IMR-90 (cell line): ENCODE results near the gene KCTD19. TPM values are rescaled to one million over a fixed set of nuclear protein-coding genes. Genes with fewer than 3 reads are reported as not detected.

Source experiments
- ATAC-seq: fragments of 200-7000 bp; cut with Tn5 transposase; 2 replicates; pipeline ENCODE4 v1.9.1; 2020; ENCODE audit warnings: low read depth, mild to moderate bottlenecking, moderate library complexity
- BruUV-seq: library from RNA; stranded (reverse); fragments of 400-500 nt; replicated peaks from 2 replicates; lab custom pipeline; 2021; lab: Mats Ljungman, UMichigan
- CTCF ChIA-PET: fragments of 300-600 bp; formaldehyde crosslinking; extraction: SDS; loops from one replicate; lab custom pipeline; 2021; ENCODE audit warnings: antibody characterized with exemption; lab: Yijun Ruan, JAX
- POLR2A ChIA-PET: fragments of 300-600 bp; sonication (Branson Sonifier 250); formaldehyde crosslinking; loops from one replicate; lab custom pipeline; 2022; ENCODE audit warnings: antibody characterized with exemption; ENCODE audit not compliant: unreplicated experiment; lab: Charles Lee
- DNase-seq: peaks from one replicate; pipeline ENCODE4 v3.0.0; 2013
- H2AFZ ChIP-seq: replicated peaks from 2 replicates; pipeline ENCODE3; 2013; ENCODE audit warnings: low read length, mild to moderate bottlenecking; ENCODE audit not compliant: poor library complexity
- H2AK5ac ChIP-seq: 2 replicates; pipeline ENCODE4 v1.6.1; 2013; ENCODE audit warnings: low read depth, low read length, inconsistent platforms
- H2AK9ac ChIP-seq: replicated peaks from 2 replicates; pipeline ENCODE3; 2013; ENCODE audit warnings: mild to moderate bottlenecking, low read depth, low read length, moderate library complexity; ENCODE audit not compliant: poor library complexity
- H2BK120ac ChIP-seq: 2 replicates; pipeline ENCODE4 v1.6.1; 2013; ENCODE audit warnings: low read depth, low read length, inconsistent platforms
- H2BK15ac ChIP-seq: 3 replicates; pipeline ENCODE4 v1.6.1; 2013; ENCODE audit warnings: low read depth, low read length, inconsistent platforms
- H2BK20ac ChIP-seq: 2 replicates; pipeline ENCODE4 v1.6.1; 2013; ENCODE audit warnings: low read depth, mild to moderate bottlenecking, inconsistent platforms, low read length, moderate library complexity
- H2BK5ac ChIP-seq: 2 replicates; pipeline ENCODE4 v1.6.1; 2013; ENCODE audit warnings: mild to moderate bottlenecking, low read depth, low read length, inconsistent platforms; ENCODE audit not compliant: poor library complexity, severe bottlenecking
- H3K14ac ChIP-seq: replicated peaks from 2 replicates; pipeline ENCODE4 v1.6.1; 2013; ENCODE audit warnings: low read depth, low read length, inconsistent platforms
- H3K18ac ChIP-seq: 2 replicates; pipeline ENCODE4 v1.6.1; 2013; ENCODE audit warnings: low read depth, low read length, control low read depth
- H3K23ac ChIP-seq: 2 replicates; pipeline ENCODE4 v1.6.1; 2013; ENCODE audit warnings: low read depth, low read length, inconsistent platforms
- H3K27ac ChIP-seq: 2 replicates; pipeline ENCODE4 v1.5.1; 2013; ENCODE audit warnings: mild to moderate bottlenecking, control low read depth, low read length; ENCODE audit not compliant: insufficient read depth
- H3K27me3 ChIP-seq: 2 replicates; pipeline ENCODE4 v1.6.1; 2013; ENCODE audit warnings: low read length; ENCODE audit not compliant: control insufficient read depth, insufficient read depth
- H3K36me3 ChIP-seq: 2 replicates; pipeline ENCODE4 v1.6.1; 2013; ENCODE audit warnings: low read length, mixed read lengths; ENCODE audit not compliant: control insufficient read depth, insufficient read depth
- H3K4ac ChIP-seq: 2 replicates; pipeline ENCODE4 v1.6.1; 2013; ENCODE audit warnings: low read depth, low read length, inconsistent platforms
- H3K4me1 ChIP-seq: 2 replicates; pipeline ENCODE4 v1.6.1; 2013; ENCODE audit warnings: low read length, mixed read lengths; ENCODE audit not compliant: control insufficient read depth, insufficient read depth
- H3K4me2 ChIP-seq: 2 replicates; pipeline ENCODE4 v1.6.1; 2013; ENCODE audit warnings: low read depth, mild to moderate bottlenecking, control low read depth, low read length, moderate library complexity
- H3K4me3 ChIP-seq: 2 replicates; pipeline ENCODE4 v1.5.1; 2013; ENCODE audit warnings: low read depth, mild to moderate bottlenecking, control low read depth, low read length, moderate library complexity; ENCODE audit not compliant: insufficient read depth
- H3K56ac ChIP-seq: 2 replicates; pipeline ENCODE4 v1.6.1; 2013; ENCODE audit warnings: low read length, inconsistent platforms; ENCODE audit not compliant: insufficient read depth; ENCODE audit errors: extremely low read depth
- H3K79me1 ChIP-seq, 2 experiments: 2 replicates each; pipeline ENCODE4 v1.6.1; 2013; ENCODE audit warnings: low read length in 2 of 2, inconsistent platforms in 1 of 2, low read depth in 1 of 2
- H3K9ac ChIP-seq: 2 replicates; pipeline ENCODE4 v1.6.1; 2013; ENCODE audit warnings: low read depth, low read length, control low read depth
- H3K9me1 ChIP-seq: 2 replicates; pipeline ENCODE4 v1.6.1; 2013; ENCODE audit warnings: low read length, inconsistent platforms; ENCODE audit not compliant: insufficient read depth
- H3K9me3 ChIP-seq: 2 replicates; pipeline ENCODE4 v1.6.1; 2013; ENCODE audit warnings: low read length; ENCODE audit not compliant: control insufficient read depth, insufficient read depth
- H4K20me1 ChIP-seq: 2 replicates; pipeline ENCODE4 v1.6.1; 2013; ENCODE audit warnings: low read length, inconsistent platforms; ENCODE audit not compliant: insufficient read depth
- H4K5ac ChIP-seq: 2 replicates; pipeline ENCODE4 v1.6.1; 2013; ENCODE audit warnings: mild to moderate bottlenecking, low read depth, low read length, control low read depth
- H4K8ac ChIP-seq, 2 experiments: 2 replicates each; pipeline ENCODE4 v1.6.1; 2013; ENCODE audit warnings: low read depth in 2 of 2, low read length in 2 of 2, control low read depth in 1 of 2, inconsistent platforms in 1 of 2
- H4K91ac ChIP-seq: 2 replicates; pipeline ENCODE4 v1.6.1; 2013; ENCODE audit warnings: low read depth, low read length, inconsistent platforms; ENCODE audit not compliant: insufficient read depth
- CHD1 ChIP-seq: IDR thresholded peaks from 2 replicates; pipeline ENCODE4 v1.6.1; 2012; ENCODE audit warnings: low read depth, low read length, improper control_type of control experiment
- MAZ ChIP-seq: IDR thresholded peaks from 2 replicates; pipeline ENCODE4 v1.6.1; 2012; ENCODE audit warnings: low read depth, mild to moderate bottlenecking, low read length, improper control_type of control experiment, moderate library complexity, borderline replicate concordance
- POLR2A ChIP-seq: IDR thresholded peaks from 2 replicates; pipeline ENCODE4 v1.6.1; 2012; ENCODE audit warnings: mild to moderate bottlenecking, low read depth, low read length
- RAD21 ChIP-seq: IDR thresholded peaks from 2 replicates; pipeline ENCODE4 v1.6.1; 2012; ENCODE audit warnings: low read length, improper control_type of control experiment
- USF2 ChIP-seq: fragments of 150-350 bp; IDR thresholded peaks from 2 replicates; pipeline ENCODE4 v1.6.1; 2017; ENCODE audit warnings: mild to moderate bottlenecking, antibody characterized with exemption, low read length, low read depth
- WGBS, 2 experiments: methylation state at CpG; one replicate each; pipeline versions ENCODE4 v1.1.5 to v1.1.7; 2013; ENCODE audit warnings: missing lambda C conversion rate in 2 of 2; ENCODE audit not compliant: insufficient read length in 1 of 2; ENCODE audit errors: extremely low coverage in 2 of 2; 5-methylcytosine and 5-hydroxymethylcytosine counted together
- dilution Hi-C: fragments of 300-500 bp; cut with HindIII; formaldehyde crosslinking; loops from one replicate; pipeline ENCODE4 v1.14.3; 2018; ENCODE audit warnings: low sequenced_read_pairs; ENCODE audit not compliant: unreplicated experiment
- in situ Hi-C: fragments of 300-500 bp; cut with MboI; formaldehyde crosslinking; loops from 3 replicates; pipeline ENCODE4 v1.14.3; 2019; ENCODE audit warnings: low sequenced_read_pairs, inconsistent platforms, mixed read lengths
- intact Hi-C: fragments of 100-400 bp; cut with micrococcal nuclease; formaldehyde crosslinking; loops from 2 replicates; pipeline ENCODE4 v1.10.0; 2022
- polyA plus RNA-seq, 3 experiments: library from polyadenylated mRNA; depleted of rRNA; stranded (reverse); fragments of >200 nt; gene quantifications; 2 replicates each; pipeline ENCODE4 v1.2.3, GENCODE V29; 2012; ENCODE audit warnings: low replicate concordance in 1 of 3
- total RNA-seq: library from RNA; depleted of rRNA; stranded (reverse); fragments of >200 nt; gene quantifications from 2 replicates; pipeline ENCODE4 v1.2.3, GENCODE V29; 2012

The KCTD19 gene
- total and polyA plus RNA-seq, 2 of the 4 experiments (the other 2 are of a cell fraction): under 0.01 to 0.07 TPM

DNA sequence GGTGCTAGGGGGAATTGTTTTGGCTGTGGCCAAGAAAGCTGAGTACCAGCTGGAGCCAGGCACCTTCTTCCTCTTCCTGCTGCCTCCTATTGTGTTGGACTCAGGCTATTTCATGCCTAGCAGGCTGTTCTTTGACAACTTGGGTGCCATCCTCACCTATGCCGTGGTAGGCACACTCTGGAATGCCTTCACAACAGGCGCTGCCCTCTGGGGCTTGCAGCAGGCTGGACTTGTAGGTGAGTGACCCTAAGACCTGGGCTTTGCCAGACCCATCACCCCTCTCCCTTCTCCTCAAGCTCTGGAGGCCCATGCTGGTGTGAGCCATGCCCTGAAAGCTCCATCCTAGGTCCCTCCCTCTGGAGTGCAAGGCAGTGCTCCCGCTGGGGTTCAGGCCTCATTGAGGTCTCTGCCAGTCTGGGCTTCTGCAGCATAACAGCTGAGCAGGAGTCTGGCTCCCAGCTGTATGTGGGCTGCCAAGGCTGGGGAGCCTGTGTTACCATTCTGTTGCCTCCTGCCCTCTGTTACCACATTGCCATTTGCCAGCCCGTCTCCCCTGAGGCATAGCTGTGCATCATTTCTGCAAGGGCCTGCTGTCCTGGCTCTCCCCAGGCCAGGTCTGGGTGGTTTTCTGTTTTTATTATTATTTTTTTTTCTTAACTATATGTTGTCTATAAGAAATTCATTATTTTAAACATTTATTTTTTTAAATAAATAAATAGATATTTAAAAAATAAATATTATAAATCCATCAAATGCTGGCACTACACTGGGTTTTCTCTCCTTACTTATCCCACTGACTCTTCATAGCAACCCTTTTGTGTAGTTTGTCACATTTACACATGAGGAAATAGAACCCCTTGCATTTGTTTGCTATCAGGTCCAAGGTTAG lies 73.7 kb downstream of the KCTD19 start:
- no peak overlapping the region for H2BK5ac ChIP-seq
- ChIA-PET POLR2A (no interaction called here), CTCF (interaction anchor here (1.4 kb wide), 1 partner anchor 8 kb away, joined by 7 read pairs; no protein-coding TSS in a partner anchor)
- peaks cover 18% of the 10 kb centered on the region for H3K36me3 ChIP-seq
- peaks cover 12% of the 10 kb centered on the region for H3K4me1 ChIP-seq
- no peak overlapping the region for H2AFZ ChIP-seq
- H3K18ac ChIP-seq: no peak overlapping the region
- no peak overlapping the region for H2AK5ac ChIP-seq
- no peak overlapping the region for H4K8ac ChIP-seq
- H3K14ac ChIP-seq: no peak overlapping the region
- H3K27ac ChIP-seq: no peak overlapping the region
- no peak for TF ChIP-seq MAZ
- TF ChIP-seq CHD1: no peak
- no peak for TF ChIP-seq POLR2A
- no peak for TF ChIP-seq RAD21
- TF ChIP-seq USF2: no peak
- ATAC-seq (no peak), DNase-seq (no peak)
- no TSS peak for BruUV-seq
- no peak overlapping the region for H4K91ac ChIP-seq
- in situ Hi-C loops (loop anchor here (10.0 kb wide), 1 partner anchor 202 kb away; no protein-coding TSS in a partner anchor), intact Hi-C loops (no loop called here), dilution Hi-C loops (no loop called here)
- H4K20me1 ChIP-seq: no peaks in the 10 kb centered on the region
- no peak overlapping the region for H3K56ac ChIP-seq
- H3K4me2 ChIP-seq: no peak overlapping the region
- H3K4me3 ChIP-seq: no peak overlapping the region
- H2BK15ac ChIP-seq: no peak overlapping the region
- no peak overlapping the region for H3K9ac ChIP-seq
- peaks cover 3% of the 10 kb centered on the region; the same call in 1 of the 2 replicates for H3K9me1 ChIP-seq
- H4K5ac ChIP-seq: no peak overlapping the region
- WGBS, 2 experiments: no CpG with 5 or more reads among the region's 4 CpGs
- H3K9me3 ChIP-seq: no peaks in the 10 kb centered on the region
- no peak overlapping the region for H2AK9ac ChIP-seq
- H3K79me1 ChIP-seq: peaks cover 0 to 19% of the 10 kb centered on the region in 2 experiments; a peak in 2 of 4 replicates
- H3K27me3 ChIP-seq: no peaks in the 10 kb centered on the region
- no peak overlapping the region for H3K23ac ChIP-seq
- H2BK20ac ChIP-seq: no peak overlapping the region
- H2BK120ac ChIP-seq: no peak overlapping the region
- H3K4ac ChIP-seq: no peak overlapping the region
